ENCODE measurements around the gene CELF4.

DNA sequence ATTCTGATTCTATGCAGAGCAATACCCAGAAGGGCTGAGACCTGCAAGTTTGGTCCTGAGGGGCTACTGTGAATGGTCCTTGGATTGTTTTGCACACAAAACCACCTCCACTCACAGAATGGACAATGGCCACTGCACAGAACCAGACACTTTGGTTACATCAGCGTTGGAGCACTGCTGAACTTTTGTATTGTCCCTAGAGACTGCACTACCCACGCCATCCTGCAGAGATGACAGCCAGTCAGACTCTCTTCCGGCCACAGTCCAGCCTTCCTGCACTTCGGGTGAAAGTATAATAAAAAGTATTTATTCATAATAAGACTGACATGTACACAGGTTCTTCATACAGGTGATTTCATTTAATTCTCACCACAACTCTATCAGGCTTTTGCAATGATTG lies 35.7 kb downstream of the CELF4 start:
- no peak for TF ChIP-seq CTCF (IDR thresholded peaks at IDR 0.05)
- no peak for TF ChIP-seq POLR2A (IDR thresholded peaks at IDR 0.05)
